ENCODE results near the gene FMNL2.

- TF ChIP-seq CTCF (IDR thresholded peaks at IDR 0.05) (no peak), POLR2A (IDR thresholded peaks at IDR 0.05) (no peak)
Observed at GRCh38 chr2:152434395-152435182, 99.6 kb downstream of the FMNL2 start.

Data from esophagus squamous epithelium (tissue), 4 donors.